Epithelial cell of proximal tubule (primary cell): ENCODE data around the gene ZDHHC9. TPM values are rescaled to one million over a fixed set of nuclear protein-coding genes. Genes with fewer than 3 reads are reported as not detected.

ENCODE experiments used
- DNase-seq: peaks from one replicate; pipeline ENCODE4 v3.0.0-alpha.2; 2011; ENCODE audit warnings: low read depth
- H3K4me3 ChIP-seq: 2 replicates; pipeline ENCODE4 v1.5.1; 2011; ENCODE audit warnings: low read depth, mild to moderate bottlenecking, low read length
- CTCF ChIP-seq: conservative IDR thresholded peaks from 2 replicates; pipeline ENCODE4 v1.5.1; 2012; ENCODE audit warnings: low read depth, mild to moderate bottlenecking, low read length
- total RNA-seq: library from RNA; depleted of rRNA; stranded (reverse); fragments of >200 nt; gene quantifications from 2 replicates; pipeline ENCODE4 v1.2.3, GENCODE V29; 2015

ZDHHC9 gene
- total RNA-seq, 1 donor from 2014 or later = 14.8 TPM

GRCh38 chrX:129781680-129782495, 61.8 kb downstream of the ZDHHC9 start:
- TF ChIP-seq CTCF = no peak
- DNase-seq = no peak
- no peak overlapping the region for H3K4me3 ChIP-seq

GRCh38 chrX:129781134-129781672, 62.5 kb downstream of the ZDHHC9 start:
- no peak overlapping the region for H3K4me3 ChIP-seq
- no peak for DNase-seq
- TF ChIP-seq CTCF = no peak

- no peak for DNase-seq
- TF ChIP-seq CTCF = no peak
- no peak overlapping the region for H3K4me3 ChIP-seq
Measured at GRCh38 chrX:129780441-129781105, 63.1 kb downstream of the ZDHHC9 start.

GRCh38 chrX:129779747-129780146, 63.9 kb downstream of the ZDHHC9 start, which contains the start of gene SASH3:
Gene SASH3, plus strand, starts transcription at chrX:129779949. Its CDS starts 149 bp downstream, at chrX:129780098.
- H3K4me3 ChIP-seq = no peak within 1 kb of the TSS
- no peak for DNase-seq
- no peak for TF ChIP-seq CTCF

- H3K4me3 ChIP-seq = no peak overlapping the region
- no peak for TF ChIP-seq CTCF
- DNase-seq = no peak
Measured at GRCh38 chrX:129779086-129779672, 64.5 kb downstream of the ZDHHC9 start.

- TF ChIP-seq CTCF = no peak
- no peak for DNase-seq
- no peak overlapping the region for H3K4me3 ChIP-seq
Measured at GRCh38 chrX:129777218-129778030, 66.3 kb downstream of the ZDHHC9 start.
